ENCODE results near the gene BAHCC1.

BAHCC1 gene

GRCh38 chr17:81464586-81464985, 69.3 kb downstream of the BAHCC1 start:
- DNase-seq = no peak

- DNase-seq = no peak
These were observed 70.7 kb downstream of the BAHCC1 start for GRCh38 chr17:81465910-81466309.

- no peak for DNase-seq
These were observed 71.6 kb downstream of the BAHCC1 start for GRCh38 chr17:81466564-81467472.

GRCh38 chr17:81468111-81468769, 73.0 kb downstream of the BAHCC1 start:
- no peak for DNase-seq

GRCh38 chr17:81468770-81469121, 73.5 kb downstream of the BAHCC1 start:
- no peak for DNase-seq

- no peak for DNase-seq
These were observed 74.0 kb downstream of the BAHCC1 start for GRCh38 chr17:81469266-81469665.

- peak in 1 of 2 experiments; percentile 38 for DNase-seq
These were observed 75.2 kb downstream of the BAHCC1 start for GRCh38 chr17:81470270-81470943.

GRCh38 chr17:81470944-81471817, 75.9 kb downstream of the BAHCC1 start:
- DNase-seq = no peak

GRCh38 chr17:81471818-81472456, 76.7 kb downstream of the BAHCC1 start:
- DNase-seq = no peak

- no peak for DNase-seq
These were observed 77.8 kb downstream of the BAHCC1 start for GRCh38 chr17:81473019-81473418.

- DNase-seq = no peak
These were observed 79.7 kb downstream of the BAHCC1 start for GRCh38 chr17:81474958-81475357.

- no peak for DNase-seq
These were observed 80.8 kb downstream of the BAHCC1 start for GRCh38 chr17:81476097-81476496.

GRCh38 chr17:81476635-81477034, 81.4 kb downstream of the BAHCC1 start:
- DNase-seq = no peak

GRCh38 chr17:81477173-81477572, 81.9 kb downstream of the BAHCC1 start:
- no peak for DNase-seq

GRCh38 chr17:81478119-81478518, 82.9 kb downstream of the BAHCC1 start:
- DNase-seq = no peak

- no peak for DNase-seq
These were observed 84.2 kb downstream of the BAHCC1 start for GRCh38 chr17:81479175-81480071.

GRCh38 chr17:81480140-81481072, 85.1 kb downstream of the BAHCC1 start:
- DNase-seq = peak in 1 of 2 experiments; percentile 72

- peak; percentile 76 to 95 for DNase-seq
These were observed 86.0 kb downstream of the BAHCC1 start for GRCh38 chr17:81481073-81481799.
